IMR-90 (cell line): Measurements from ENCODE around the gene TMEM14A.

Source experiments
- CTCF ChIP-seq: conservative IDR thresholded peaks from 2 replicates; pipeline ENCODE4 v1.5.1; 2012; ENCODE audit warnings: mild to moderate bottlenecking, low read depth, low read length, improper control_type of control experiment
- POLR2A ChIP-seq: IDR thresholded peaks from 2 replicates; pipeline ENCODE4 v1.6.1; 2012; ENCODE audit warnings: mild to moderate bottlenecking, low read depth, low read length

GRCh38 chr6:52706001-52706400 lies 35.1 kb downstream of the TMEM14A start:
- TF ChIP-seq POLR2A: no peak
- no peak for TF ChIP-seq CTCF
